ENCODE data around the gene RBM19. TPM values are rescaled to one million over a fixed set of nuclear protein-coding genes. Genes with fewer than 3 reads are reported as not detected.

The RBM19 gene
- total and polyA plus RNA-seq, 2 of the 4 experiments (the other 2 are of a cell fraction), result 18.7 to 19.2 TPM

GRCh38 chr12:113825705-113826104 lies 140.4 kb downstream of the RBM19 start:
- Histone ChIP-seq H3K27me3 (ENCODE audit: control insufficient read depth, insufficient read depth, low read length) (no peaks in the 10 kb centered on the region), H3K4me3 (ENCODE audit: insufficient read depth, low read depth, low read length) (no peak overlapping the region), H3K4me2 (ENCODE audit: low read depth, low read length) (no peak overlapping the region), H3K79me1 (ENCODE audit: low read depth in 1 of 2, low read length in 2 of 2) (no peaks in the 10 kb centered on the region), H3K14ac (replicated peaks; ENCODE audit: low read depth, low read length) (no peak overlapping the region), H3K56ac (ENCODE audit: extremely low read depth, insufficient read depth, low read length) (no peak overlapping the region), H2BK15ac (ENCODE audit: low read depth, low read length) (no peak overlapping the region), H2BK5ac (ENCODE audit: low read depth, low read length, poor library complexity, severe bottlenecking) (no peak overlapping the region), H3K23ac (ENCODE audit: low read depth, low read length) (no peak overlapping the region), H2AK5ac (ENCODE audit: low read depth, low read length) (no peak overlapping the region), H3K4me1 (ENCODE audit: control insufficient read depth, insufficient read depth, low read length) (peaks cover 2% of the 10 kb centered on the region; the same call in 1 of the 2 replicates), H3K36me3 (ENCODE audit: control insufficient read depth, insufficient read depth, low read length) (no peaks in the 10 kb centered on the region), H3K4ac (ENCODE audit: low read depth, low read length) (no peak overlapping the region), H2BK120ac (ENCODE audit: low read depth, low read length) (no peak overlapping the region), H4K91ac (ENCODE audit: insufficient read depth, low read depth, low read length) (no peak overlapping the region), H3K9ac (ENCODE audit: low read depth, low read length) (no peak overlapping the region), H2AK9ac (replicated peaks; ENCODE audit: low read depth, low read length, poor library complexity) (no peak overlapping the region), H4K8ac (ENCODE audit: low read depth in 2 of 2, low read length in 2 of 2) (no peak overlapping the region), H2AFZ (replicated peaks; ENCODE audit: low read length, poor library complexity) (no peak overlapping the region), H4K20me1 (ENCODE audit: insufficient read depth, low read length) (no peaks in the 10 kb centered on the region), H3K9me3 (ENCODE audit: control insufficient read depth, insufficient read depth, low read length) (no peaks in the 10 kb centered on the region), H3K9me1 (ENCODE audit: insufficient read depth, low read length) (no peaks in the 10 kb centered on the region), H2BK20ac (ENCODE audit: low read depth, low read length) (no peak overlapping the region), H3K27ac (ENCODE audit: insufficient read depth, low read length) (no peak overlapping the region), H4K5ac (ENCODE audit: low read depth, low read length) (no peak overlapping the region), H3K18ac (ENCODE audit: low read depth, low read length) (no peak overlapping the region)
- 85% methylated on average over 4 of the region's 8 CpGs; no CpG with 5 or more reads in 1 of the 2 experiments for WGBS, 2 experiments (ENCODE audit: extremely low coverage in 2 of 2, insufficient read length in 1 of 2)
- ATAC-seq (ENCODE audit: low read depth), result no peak
- no peak for DNase-seq
- dilution Hi-C loops (cut with HindIII; ENCODE audit: low sequenced_read_pairs, unreplicated experiment) (no loop called here), in situ Hi-C loops (cut with MboI; ENCODE audit: low sequenced_read_pairs) (no loop called here), intact Hi-C loops (cut with micrococcal nuclease) (no loop called here)
- ChIA-PET POLR2A (ENCODE audit: unreplicated experiment) (interaction anchor here (0.6 kb wide), 1 partner anchor 43 kb away, joined by 6 read pairs; no protein-coding TSS in a partner anchor), CTCF (no interaction called here)
- TF ChIP-seq POLR2A (IDR thresholded peaks at IDR 0.05; ENCODE audit: low read depth, low read length), result no peak
- no peak for TF ChIP-seq SMC3 (IDR thresholded peaks at IDR 0.05; ENCODE audit: low read depth, low read length)
- no peak for TF ChIP-seq RAD21 (IDR thresholded peaks at IDR 0.05; ENCODE audit: low read length)
- TF ChIP-seq BHLHE40 (IDR thresholded peaks at IDR 0.05; ENCODE audit: low read depth, low read length), result no peak
- TF ChIP-seq RCOR1 (IDR thresholded peaks at IDR 0.05; ENCODE audit: insufficient replicate concordance, low read length), result no peak
- TF ChIP-seq NFE2L2 (IDR thresholded peaks at IDR 0.05; ENCODE audit: low read depth, low read length), result no peak
- TF ChIP-seq USF2 (IDR thresholded peaks at IDR 0.05; ENCODE audit: low read depth, low read length), result no peak
- TF ChIP-seq CHD1 (IDR thresholded peaks at IDR 0.05; ENCODE audit: low read depth, low read length), result no peak
- TF ChIP-seq MAFK (IDR thresholded peaks at IDR 0.05; ENCODE audit: low read depth, low read length), result no peak
- no peak for TF ChIP-seq FOS (IDR thresholded peaks at IDR 0.05; ENCODE audit: low read depth, low read length)
- TF ChIP-seq ELK1 (IDR thresholded peaks at IDR 0.05; ENCODE audit: borderline replicate concordance, low read depth, low read length), result no peak
- TF ChIP-seq CTCF (conservative IDR thresholded peaks at IDR 0.05; ENCODE audit: low read depth, low read length), result no peak
- TF ChIP-seq RFX5 (IDR thresholded peaks at IDR 0.05; ENCODE audit: low read depth, low read length), result no peak
- no peak for TF ChIP-seq MAZ (IDR thresholded peaks at IDR 0.05; ENCODE audit: borderline replicate concordance, low read depth, low read length)
- TF ChIP-seq CEBPB (IDR thresholded peaks at IDR 0.05; ENCODE audit: low read depth, low read length), result no peak
- no peak for TF ChIP-seq MXI1 (IDR thresholded peaks at IDR 0.05; ENCODE audit: borderline replicate concordance, low read depth, low read length)
- no TSS peak for BruUV-seq (replicated peaks)
